Cerebellar cortex (tissue), 1 donor: ENCODE measurements around the gene CREB5.

ENCODE experiments used
- DNase-seq: peaks from one replicate; pipeline ENCODE4 v3.0.0-alpha.2; 2015; ENCODE audit warnings: low spot score

The CREB5 gene

DNA sequence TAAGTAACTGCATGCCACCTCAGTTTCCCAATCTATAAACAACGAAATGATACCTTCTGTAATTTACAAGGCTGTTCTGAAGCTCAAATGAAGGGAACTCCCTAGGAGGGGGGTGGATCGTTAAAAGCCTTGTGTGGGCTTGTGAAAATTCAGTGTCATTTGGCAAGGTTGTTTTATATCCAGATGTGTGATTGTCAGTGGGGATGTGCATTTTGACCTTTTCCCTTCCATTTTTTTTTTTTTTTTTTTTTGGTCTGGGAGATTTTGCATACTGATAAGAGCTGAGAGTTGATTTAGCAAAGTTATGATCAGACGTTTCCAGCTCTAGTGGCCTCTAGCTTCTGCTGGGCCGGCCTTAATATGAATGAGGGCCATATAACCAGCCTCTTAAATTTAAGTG lies 22.8 kb downstream of the CREB5 start:
- no peak for DNase-seq

DNA sequence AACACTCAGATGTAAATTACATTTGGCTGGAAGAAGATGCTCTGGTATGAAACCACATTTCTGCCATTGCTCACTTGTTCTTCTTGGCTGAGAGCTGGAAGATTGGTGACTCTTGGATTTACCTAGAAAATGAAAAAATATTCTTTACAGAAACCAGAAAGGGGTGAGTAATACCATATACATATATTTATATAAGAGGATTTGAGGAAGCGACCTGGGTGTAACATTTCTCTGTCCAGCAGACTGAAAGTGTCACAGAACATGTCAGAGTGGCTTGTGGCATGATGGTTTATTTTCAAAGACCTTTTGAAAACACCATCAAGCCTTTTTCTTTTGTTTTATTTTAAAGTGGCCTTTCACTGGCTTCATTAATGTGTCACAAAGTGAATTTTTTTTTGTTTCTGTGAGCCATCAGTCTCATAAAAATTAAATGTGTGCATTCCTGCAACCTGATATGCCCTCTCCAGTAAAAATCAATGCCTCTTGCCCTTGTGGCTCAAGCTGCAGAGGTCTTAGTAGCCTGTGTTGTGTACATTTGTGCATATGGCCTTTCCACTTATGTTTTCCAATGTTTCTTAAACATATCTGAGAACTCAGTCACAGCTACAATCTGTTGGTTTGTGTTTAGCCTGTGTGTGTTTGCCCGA lies 23.5 kb downstream of the CREB5 start:
- no peak for DNase-seq

DNA sequence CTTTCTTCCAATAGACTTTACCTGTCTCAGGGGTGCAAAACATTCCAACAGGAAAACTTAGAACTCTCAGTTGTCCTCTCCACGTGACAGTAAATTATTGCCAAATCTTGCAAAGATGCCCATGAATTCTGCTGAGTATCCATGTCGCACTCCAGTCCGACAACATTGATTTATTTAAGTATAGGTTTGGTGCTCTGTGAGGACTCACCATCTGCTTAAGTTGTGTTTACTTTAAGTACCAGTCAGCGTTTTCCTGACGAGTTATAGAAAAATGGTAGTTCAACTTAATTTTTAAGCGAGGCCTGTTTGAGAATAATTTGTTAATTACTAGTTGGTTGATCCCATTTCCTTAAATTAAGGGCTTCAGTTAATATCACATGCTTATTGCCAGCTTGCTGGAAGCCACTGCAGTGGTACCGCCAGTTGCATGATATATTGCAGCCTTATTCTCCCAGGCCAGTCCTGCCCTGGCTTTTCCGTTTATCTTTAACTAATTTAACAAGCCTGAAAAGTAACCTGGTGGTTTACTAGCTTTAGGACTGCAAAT lies 27.8 kb downstream of the CREB5 start:
- DNase-seq: no peak

DNA sequence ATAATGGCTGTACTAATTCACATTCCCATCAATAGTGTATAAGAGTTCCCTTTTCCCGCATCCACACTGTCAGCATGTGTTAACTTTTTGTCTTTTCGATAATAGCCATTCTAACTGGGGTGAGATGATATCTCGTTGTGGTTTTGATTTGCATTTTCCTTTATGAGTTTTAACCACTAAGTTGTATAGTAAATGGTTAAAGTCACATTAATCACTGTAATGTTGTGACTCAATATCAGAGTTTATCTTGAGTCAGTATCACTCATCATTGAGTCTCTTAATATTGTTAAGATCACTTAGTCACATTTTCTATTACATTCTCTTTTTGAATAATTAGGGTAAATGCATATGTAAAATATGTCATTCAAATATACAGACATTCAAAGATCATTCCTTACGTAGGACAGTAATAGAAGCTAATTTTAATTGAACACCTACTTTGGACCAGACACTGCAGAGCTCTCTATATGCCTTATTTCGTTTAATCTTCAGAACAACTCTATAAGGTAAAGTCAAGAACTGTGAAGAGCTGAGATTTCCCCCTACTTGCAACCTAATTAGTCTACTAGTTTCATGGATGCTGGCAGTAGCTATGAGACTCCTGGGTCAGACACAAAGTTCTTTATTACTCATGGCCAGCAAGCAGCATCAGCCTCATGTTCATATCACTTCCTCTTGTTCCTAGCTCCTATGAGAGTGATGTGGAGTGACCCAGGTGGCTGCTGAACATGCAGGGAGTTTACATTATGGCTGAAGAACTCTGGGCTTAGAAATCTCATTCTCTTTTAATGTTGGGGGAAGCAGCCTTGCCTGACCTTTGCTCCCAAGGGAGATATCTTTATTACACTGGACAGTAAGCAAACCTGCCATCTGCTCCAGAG lies 30.5 kb downstream of the CREB5 start:
- no peak for DNase-seq

DNA sequence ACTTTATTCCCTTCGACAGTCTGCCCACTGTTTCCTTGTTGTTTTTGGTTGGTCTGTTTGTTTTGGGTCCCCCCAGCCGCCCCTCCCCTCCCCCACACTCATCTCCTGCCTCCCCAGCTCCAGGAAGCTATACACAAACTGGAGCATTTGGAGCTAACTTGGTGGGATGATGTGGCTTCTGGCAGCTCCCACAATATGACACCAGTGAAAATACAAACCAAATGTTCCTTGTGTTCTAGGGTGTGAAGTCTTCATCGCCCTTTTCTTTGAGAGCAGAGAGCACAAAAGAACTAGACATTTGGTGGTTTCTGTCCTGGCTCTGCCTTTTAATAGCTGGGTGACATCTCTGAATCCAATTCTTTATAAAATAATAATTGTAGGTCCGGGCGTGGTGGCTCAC lies 33.8 kb downstream of the CREB5 start:
- DNase-seq: no peak

DNA sequence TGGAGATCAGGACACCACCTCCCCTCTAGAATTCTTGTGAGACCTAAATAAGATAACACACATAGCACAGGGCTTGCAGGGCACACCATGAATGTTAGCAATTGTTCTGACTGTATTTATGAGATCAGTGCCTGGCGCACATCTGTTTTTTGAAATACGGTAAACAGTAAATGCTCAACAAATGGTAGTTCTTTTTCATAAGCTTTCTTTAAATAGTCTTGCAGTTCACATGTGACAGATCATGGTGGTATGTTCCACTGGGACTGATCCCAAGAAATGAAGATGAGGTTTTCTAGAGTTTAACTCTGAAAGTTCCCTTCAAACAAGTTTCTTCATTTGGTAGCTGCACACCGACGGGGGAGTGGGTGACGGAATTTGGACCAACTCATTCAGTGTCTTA lies 34.8 kb downstream of the CREB5 start:
- no peak for DNase-seq

DNA sequence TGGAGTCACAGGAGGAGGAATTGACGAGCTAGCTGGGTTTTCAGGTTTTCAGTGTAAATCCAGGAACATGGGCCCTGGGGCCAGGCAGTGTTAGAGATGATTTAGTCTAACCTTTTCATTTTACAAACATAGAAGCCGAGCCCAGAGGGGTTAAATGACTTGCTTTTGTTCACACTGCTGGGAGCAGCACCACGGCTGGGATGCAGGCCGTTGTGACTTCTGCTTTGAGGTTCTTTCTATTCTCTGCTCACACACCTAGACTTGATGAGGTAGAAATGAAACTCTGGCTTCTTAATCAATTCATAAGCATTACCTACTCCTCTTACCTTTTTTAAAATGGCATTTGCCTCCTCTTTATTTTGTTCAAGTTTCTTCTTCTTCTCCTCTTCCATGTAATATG lies 36.4 kb downstream of the CREB5 start:
- no peak for DNase-seq

DNA sequence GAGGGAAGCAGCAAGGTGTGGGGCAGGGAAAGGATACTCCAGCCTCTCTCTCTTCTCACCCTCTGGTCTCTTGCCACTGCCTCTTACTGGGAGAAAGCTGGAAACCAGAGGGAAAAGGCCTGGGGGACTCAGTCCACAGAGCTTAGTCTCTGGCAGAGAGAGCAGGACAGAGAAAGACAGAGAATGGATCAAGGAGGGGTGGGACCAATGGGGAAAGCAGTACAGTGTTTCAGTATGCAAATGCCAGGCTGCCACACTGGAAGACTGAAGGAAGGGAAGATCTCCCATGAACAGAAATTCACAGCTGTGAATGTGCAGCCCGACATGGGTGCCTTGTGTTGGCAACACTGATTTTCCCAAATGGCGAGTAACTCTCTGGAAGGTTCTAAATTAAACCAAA lies 40.4 kb downstream of the CREB5 start:
- no peak for DNase-seq

DNA sequence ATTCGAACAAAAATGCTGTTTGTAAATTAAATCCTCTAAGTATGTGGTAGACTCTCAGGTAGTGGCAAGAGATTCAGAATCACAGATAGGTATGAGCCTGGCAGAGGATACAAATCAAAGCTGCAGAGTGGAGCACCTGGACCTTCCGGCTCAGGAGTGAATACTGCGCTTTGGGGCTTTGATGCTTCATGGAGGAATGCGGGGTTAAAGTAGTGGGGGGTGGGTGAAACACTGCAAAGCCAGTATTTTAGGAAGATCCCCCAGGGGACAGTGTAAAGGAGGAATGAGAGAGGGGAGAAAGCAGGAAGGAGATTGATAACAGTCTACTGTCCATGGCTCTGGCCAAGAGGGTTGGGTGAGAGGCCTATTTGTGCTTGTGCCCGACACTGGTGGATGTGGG lies 43.2 kb downstream of the CREB5 start:
- no peak for DNase-seq

DNA sequence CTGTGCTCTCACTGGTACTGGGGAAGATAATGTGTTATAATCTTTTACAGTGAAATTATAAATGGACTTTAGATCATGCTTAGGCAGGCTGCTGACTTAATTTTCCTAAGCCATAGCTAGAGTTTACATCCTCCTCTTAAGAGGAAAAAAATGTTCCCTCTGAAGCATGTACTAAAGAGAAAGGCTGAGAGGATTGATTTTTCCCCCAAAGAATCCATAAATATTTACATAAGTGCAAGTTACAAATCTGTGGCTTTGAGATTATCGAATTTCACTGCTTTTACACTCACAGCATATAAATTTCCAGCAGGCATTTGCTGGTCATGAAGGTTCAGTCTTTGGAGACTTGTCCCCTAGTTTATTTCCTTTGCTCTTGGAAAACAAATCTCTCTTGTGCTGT lies 43.7 kb downstream of the CREB5 start:
- no peak for DNase-seq

DNA sequence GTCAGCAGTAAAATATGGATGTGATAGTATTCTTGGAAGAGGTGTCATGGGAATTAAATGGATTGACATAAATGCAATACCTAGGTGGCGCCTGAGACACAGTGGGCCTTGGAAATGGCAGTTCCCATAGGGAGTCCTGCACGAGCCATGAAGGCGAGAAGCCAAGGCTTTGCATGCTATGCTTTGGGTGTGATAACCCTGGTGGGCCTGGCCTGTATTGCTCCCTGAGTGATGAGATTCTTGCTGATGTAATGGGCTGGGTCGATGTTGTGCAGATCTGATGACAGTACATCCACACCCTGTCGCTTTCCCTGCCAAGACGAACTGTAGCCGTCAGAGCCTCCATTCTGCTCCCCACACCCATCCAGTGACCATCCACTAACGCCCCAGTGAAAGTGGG lies 46.4 kb downstream of the CREB5 start:
- DNase-seq: no peak

DNA sequence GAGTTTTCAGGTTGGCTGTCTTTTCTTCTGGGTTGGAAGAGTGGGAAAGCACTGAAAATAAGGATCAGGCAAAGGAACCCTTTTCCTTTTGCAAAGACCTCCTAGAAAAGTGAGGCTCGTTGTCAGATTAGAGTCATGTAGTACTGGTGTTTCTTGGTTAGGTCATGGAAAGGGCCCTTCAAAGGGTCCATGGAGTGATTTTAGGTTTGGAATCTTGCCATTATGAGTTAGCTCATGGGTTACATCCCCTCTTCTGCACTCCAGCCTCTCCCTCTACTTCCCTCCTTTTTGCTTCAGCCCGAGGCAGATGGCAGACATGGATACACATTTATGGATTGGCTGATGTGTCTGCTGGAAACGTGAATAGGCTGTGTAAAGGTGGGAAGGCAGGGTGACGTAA lies 47.0 kb downstream of the CREB5 start:
- DNase-seq: no peak

DNA sequence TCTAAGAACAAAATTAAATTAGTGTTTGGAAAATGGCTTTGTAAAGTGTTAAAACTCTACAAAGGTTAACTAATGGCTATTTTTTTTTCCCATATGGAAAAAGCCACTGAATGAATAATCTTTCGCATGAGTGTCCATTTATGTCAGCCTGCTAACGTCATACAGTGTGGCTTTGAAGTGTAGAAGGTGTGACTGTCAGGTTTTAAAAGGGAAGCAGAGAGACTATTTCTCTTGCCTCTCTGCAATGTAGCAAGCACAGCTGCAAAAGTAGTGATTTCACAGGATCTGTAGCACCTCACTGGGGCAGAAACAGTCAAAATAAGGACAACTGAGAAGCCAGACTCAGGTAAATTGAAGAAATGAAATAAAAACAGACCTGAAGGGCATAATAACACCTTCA lies 53.4 kb downstream of the CREB5 start:
- DNase-seq: no peak

DNA sequence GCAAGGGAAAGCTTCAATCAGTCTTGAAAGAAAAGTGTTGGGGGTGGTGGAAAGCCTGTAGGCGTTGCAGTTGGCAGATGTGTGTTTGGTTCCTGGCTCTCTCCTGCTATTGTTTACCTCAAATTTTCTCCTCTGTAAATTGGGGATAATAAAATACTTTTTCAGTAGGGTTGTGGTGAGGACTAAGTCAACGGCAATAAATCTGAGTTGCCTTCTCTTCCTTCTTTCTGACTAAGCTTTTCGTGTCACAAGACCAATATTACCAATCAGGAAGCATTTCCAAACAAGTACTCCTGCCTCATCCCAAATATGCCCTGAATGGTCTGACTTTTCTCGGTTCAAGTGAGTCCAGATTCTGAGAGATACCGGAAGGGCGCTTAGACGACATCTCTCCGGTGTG lies 54.0 kb downstream of the CREB5 start:
- DNase-seq: no peak

DNA sequence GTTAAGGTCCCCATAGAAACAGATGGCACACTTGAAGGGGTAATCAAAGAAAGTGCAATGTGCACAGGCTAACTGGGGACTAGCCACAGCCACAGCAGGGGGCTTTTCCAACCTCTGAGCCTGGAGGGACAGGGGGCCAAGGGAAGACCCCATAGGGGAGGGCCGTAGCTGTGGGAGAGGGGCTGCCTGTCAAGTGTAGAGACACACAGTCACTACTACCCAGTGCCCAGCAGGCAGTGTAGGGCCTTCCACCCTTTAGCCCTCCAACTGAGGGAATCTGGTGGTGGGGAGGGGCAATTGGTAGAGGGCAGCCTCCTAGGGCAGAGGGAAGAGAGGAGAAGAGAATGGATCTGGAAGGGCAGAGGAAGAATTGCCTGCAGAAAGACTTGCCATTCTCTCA lies 54.6 kb downstream of the CREB5 start:
- DNase-seq: no peak

DNA sequence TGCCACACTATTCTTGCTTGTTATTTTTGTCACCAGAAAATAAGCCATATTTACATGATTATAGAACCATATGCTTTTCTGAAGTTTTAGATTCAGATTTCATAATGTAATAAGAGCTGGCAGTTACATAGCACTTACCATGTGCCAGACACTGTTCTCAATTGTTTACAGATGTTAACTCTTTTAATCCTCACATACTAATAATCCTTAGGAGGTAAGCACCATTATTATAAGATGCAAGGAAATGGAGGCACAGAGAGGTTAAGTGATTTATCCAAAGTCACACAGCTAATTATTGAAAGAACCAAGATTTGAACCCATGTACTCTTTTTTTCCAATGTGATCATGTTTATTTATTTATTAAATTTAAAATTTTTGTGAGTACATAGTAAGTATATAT lies 57.2 kb downstream of the CREB5 start:
- DNase-seq: no peak

DNA sequence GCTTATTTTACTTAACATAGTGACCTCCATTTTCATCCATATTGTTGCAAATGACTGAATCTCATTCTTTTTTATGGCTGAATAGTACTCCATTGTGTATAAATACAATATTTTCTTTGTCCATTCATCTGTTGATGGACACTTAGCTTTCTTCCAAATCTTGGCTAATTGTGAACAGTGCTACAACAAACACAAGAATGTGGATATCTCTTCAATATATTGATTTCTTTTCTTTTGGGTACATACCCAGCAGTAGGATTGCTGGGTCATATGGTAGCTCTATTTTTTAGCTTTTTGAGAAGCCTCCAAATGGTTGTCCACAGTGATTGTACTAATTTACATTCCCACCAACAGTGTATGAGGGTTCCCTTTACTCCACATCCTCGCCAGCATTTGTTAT lies 58.0 kb downstream of the CREB5 start:
- no peak for DNase-seq

DNA sequence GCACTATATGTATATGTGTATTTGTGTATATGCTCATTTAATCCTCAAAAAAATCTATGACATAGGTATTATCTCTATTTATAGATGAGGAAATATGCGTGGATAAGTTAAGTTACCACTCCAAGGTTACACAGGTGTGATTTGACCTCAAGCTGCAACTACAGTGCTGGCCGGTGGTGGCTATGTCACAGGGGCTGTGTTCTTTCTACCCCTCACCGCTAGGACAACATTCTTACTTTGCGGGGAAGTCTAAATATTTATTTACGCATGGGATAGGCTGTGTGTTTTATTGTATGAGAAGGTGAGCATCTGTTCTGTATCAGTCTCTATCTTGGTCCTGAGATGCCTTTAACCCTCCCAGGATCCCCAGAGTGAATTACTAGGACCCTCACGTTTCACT lies 60.0 kb downstream of the CREB5 start:
- no peak for DNase-seq

DNA sequence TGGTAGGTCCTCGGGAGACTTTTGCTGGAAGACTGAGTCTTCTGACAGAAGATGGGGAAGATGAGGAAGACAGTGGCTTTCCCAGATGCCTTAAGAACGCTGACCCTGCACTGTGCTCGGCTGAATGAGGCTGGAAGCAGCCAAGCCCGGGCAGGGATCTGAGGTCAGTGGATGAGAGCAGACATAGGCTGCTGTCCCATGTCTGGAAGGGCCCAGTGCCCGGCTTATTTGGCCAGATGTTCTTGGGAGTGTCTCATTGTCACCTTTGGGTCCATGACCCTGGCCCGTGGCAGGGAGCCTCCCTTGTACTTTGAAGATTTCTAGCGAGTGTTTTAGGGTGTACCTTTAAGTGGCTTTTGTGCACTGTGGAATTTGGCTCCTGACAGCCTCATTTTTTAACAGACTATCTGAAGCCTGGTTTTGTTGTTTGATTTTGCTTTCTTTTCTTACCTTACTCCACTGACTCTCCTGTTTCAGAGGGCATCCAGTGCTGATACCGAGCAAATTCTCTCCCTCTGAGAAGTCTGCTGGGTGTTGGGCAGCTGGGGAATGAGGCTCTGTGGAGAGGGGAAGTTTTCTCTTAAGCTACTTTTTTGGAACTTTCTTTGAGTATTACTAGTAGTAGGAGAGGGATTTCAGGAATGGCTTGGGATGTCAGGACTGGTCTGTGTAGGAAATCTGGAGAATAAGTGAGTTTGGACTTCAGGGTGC lies 61.4 kb downstream of the CREB5 start:
- no peak for DNase-seq

DNA sequence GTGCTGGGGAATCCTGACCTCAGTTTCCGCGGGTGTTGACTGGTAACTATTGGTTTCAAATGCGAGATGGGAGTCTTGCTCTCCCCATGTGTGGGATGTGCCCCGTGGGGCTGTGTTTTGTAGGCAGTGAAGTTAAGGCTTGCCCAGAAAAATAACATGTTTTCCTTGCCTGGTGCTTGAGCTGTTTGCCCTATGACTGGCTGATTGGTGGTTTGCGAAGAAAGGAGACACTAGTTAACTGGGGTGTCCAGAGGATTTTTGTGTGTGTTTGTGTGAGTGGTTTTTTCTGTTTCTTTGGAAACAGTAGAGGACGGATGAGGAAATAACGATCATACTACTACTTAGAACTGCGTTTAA lies 61.9 kb downstream of the CREB5 start:
- DNase-seq: no peak

DNA sequence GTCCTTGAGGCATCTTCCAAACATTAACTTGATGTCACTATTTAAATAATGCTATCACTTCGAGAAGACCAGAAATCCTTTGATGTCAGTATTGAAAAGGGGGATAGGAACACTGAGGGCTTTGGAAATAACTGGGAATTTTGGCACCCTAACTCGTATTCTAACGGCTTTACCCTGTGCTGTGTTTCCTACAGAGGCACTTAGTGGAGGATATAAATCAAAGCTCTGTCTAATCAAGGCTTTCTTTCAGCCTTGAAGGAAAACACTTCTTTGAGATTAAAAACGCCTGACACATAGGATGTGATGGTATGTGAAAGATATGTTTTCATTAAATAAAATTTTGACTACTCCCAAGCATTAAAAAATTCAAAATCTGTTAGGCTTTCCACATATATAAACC lies 62.3 kb downstream of the CREB5 start:
- no peak for DNase-seq

DNA sequence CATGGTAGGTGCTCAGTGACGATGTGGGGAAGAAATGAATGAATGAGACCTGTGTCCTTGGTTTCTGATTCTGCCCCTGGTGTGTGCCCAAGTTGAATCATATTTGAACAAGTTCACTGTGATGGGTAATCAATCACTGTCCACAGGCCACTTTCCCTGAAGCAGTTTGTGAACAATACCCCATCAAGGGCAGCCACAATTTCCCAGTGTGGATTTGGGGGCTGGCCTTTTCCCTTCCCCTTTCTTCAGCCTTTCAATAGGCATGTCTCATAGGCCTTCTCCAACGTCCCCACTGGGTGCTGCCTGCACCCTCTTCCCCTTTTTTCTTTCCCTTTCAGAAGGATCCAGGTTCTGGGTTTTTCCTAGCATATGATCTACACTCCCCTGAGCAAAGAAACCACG lies 64.7 kb downstream of the CREB5 start:
- DNase-seq: no peak

DNA sequence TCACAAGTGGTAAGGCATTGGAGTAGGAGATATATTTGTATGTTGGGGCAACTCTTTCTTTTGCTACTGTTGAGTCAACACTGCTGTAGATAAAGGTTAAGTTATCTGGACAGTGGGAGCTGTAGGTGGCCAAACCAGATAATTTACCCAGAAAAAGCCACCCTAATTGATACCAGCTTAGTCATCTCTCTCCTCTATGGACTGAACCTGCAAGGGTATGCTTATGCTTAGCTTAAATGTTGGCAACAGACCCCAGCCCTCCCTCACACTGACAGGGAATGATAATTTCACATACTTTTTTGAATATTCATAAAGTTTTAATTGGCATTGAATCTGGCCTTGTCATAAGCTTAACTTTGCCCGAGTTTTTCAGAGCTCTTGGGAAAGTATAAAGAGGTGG lies 66.3 kb downstream of the CREB5 start:
- DNase-seq: no peak
